Measurements from ENCODE around the gene AOPEP. TPM values are rescaled to one million over a fixed set of nuclear protein-coding genes. Genes with fewer than 3 reads are reported as not detected.

AOPEP gene
- total and polyA plus RNA-seq, 8 donors: 73.9 to 407 (median 101) TPM

- no peak overlapping the region for H3K27ac ChIP-seq
- H3K36me3 ChIP-seq: no peaks in the 10 kb centered on the region
- no peaks in the 10 kb centered on the region for H3K27me3 ChIP-seq
- no peak overlapping the region for H3K4me3 ChIP-seq
- no peaks in the 10 kb centered on the region for H3K9me3 ChIP-seq
- WGBS, 5 donors: 85 to 91% (median 87%) methylated on average over 6 to 9 of the region's 9 CpGs
- no peak for TF ChIP-seq POLR2AphosphoS5 (IDR thresholded peaks at IDR 0.05)
- TF ChIP-seq EP300 (IDR thresholded peaks at IDR 0.05): no peak
- no peak for TF ChIP-seq POLR2A (IDR thresholded peaks at IDR 0.05)
- TF ChIP-seq, protein P1, sequence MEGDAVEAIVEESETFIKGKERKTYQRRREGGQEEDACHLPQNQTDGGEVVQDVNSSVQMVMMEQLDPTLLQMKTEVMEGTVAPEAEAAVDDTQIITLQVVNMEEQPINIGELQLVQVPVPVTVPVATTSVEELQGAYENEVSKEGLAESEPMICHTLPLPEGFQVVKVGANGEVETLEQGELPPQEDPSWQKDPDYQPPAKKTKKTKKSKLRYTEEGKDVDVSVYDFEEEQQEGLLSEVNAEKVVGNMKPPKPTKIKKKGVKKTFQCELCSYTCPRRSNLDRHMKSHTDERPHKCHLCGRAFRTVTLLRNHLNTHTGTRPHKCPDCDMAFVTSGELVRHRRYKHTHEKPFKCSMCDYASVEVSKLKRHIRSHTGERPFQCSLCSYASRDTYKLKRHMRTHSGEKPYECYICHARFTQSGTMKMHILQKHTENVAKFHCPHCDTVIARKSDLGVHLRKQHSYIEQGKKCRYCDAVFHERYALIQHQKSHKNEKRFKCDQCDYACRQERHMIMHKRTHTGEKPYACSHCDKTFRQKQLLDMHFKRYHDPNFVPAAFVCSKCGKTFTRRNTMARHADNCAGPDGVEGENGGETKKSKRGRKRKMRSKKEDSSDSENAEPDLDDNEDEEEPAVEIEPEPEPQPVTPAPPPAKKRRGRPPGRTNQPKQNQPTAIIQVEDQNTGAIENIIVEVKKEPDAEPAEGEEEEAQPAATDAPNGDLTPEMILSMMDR (IDR thresholded peaks at IDR 0.05): no peak
- intact Hi-C loops (cut with DNase I; ENCODE audit: low total_unique reads): no loop called here
- DNase-seq: no peak
- H3K4me1 ChIP-seq: peaks cover 0 to 19% (median 11%) of the 10 kb centered on the region in 4 donors
Measured at GRCh38 chr9:94690344-94690743, 36.2 kb upstream of the AOPEP start.

DNA sequence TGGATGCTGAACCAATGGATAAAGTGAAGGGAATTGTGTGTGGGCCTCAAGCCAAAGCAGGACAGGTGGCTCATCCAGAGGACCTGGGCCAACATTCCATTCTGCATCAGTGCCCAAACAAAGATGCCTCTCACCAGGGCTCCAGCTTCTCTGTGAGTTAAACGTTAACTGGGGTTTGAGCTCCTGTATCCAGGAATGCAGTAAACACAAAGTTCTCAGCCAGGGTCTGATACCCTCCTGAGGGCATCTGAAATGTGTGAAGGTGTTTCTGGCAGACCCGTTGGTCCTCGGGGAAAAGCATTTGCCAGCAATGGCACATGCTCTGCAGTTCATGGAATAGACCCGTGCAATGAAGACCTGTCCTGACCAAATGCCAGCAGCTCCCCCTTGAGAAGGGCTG lies 33.9 kb upstream of the AOPEP start:
- no peak overlapping the region for H3K4me3 ChIP-seq
- H3K27ac ChIP-seq: no peak overlapping the region
- intact Hi-C loops (cut with DNase I; ENCODE audit: low total_unique reads): no loop called here
- TF ChIP-seq EP300 (IDR thresholded peaks at IDR 0.05) (no peak), POLR2AphosphoS5 (IDR thresholded peaks at IDR 0.05) (no peak), POLR2A (IDR thresholded peaks at IDR 0.05) (no peak)
- TF ChIP-seq, protein P1 (IDR thresholded peaks at IDR 0.05): no peak
- H3K27me3 ChIP-seq: no peaks in the 10 kb centered on the region
- no peaks in the 10 kb centered on the region for H3K36me3 ChIP-seq
- peaks cover 0 to 19% (median 11%) of the 10 kb centered on the region in 4 donors for H3K4me1 ChIP-seq
- no peaks in the 10 kb centered on the region for H3K9me3 ChIP-seq
- WGBS, 5 donors: 31 to 61% (median 39%) methylated on average over 4 of the region's 4 CpGs
- DNase-seq: peak in 1 of 2 donors; percentile 36

DNA sequence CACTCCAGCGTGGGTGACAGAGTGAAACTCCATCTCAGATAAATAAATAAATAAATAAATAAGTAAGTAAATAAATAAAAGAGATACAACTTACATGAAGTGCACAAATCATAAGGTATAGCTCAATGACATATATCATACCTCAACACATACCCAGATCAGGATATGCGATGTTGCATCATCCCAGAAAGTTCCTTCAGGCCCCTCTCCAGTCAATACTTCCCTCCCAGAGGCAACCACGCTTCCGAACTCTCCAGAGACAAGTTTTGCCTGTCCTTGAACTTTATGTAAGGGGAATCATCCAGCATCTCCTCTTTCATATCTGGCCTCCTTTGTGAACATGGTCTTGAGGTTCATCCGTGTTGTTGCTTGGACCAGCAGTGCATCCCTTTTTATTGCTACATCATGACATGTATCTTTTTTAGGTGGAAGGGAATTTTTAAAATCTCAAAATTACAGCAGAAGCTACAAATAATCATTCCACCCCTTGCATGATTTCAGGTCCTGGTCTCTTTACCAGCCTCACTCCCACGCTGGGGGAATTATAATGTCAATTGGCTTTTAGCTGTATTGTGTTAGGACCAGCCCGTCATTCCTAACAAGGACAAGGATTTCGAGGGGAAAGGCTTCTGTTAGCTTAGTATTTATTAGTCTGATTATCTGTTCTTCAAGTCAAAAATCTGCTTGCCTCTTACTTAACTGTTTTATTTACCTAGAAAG lies 32.9 kb upstream of the AOPEP start:
- intact Hi-C loops (cut with DNase I; ENCODE audit: low total_unique reads): no loop called here
- peak overlapping the region in 3 of 5 donors; percentile 24 to 67 (median 53) for H3K27ac ChIP-seq
- no peak for TF ChIP-seq POLR2AphosphoS5 (IDR thresholded peaks at IDR 0.05)
- TF ChIP-seq EP300 (IDR thresholded peaks at IDR 0.05): no peak
- TF ChIP-seq, protein P1 (IDR thresholded peaks at IDR 0.05): no peak
- TF ChIP-seq POLR2A (IDR thresholded peaks at IDR 0.05): no peak
- no peak for DNase-seq
- no peaks in the 10 kb centered on the region for H3K27me3 ChIP-seq
- H3K4me3 ChIP-seq: no peak overlapping the region
- H3K36me3 ChIP-seq: no peaks in the 10 kb centered on the region
- H3K9me3 ChIP-seq: no peaks in the 10 kb centered on the region
- 35 to 59% (median 52%) methylated on average over 8 of the region's 8 CpGs for WGBS, 5 donors
- H3K4me1 ChIP-seq: peaks cover 0 to 19% (median 11%) of the 10 kb centered on the region in 4 donors

DNA sequence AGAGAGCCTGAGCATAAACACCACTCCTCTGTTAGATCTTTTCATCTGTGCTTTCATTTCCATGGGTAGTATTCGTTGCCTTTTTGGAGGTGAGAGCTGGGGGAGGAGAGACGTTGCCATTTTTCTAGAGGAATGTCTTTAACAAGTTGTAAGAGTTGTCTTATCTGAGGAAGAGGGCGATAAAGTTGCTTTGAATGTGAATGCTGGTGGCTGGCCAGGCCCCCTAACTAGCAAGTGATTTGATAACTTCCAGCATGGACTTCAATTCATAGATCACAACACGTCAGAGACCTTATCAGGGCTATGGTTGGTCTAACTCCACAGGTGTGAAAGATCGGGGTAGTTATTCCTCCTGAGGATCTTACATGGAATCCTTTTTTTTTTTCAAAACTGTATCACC lies 30.0 kb upstream of the AOPEP start:
- TF ChIP-seq POLR2AphosphoS5 (IDR thresholded peaks at IDR 0.05) (no peak), POLR2A (IDR thresholded peaks at IDR 0.05) (no peak), EP300 (IDR thresholded peaks at IDR 0.05) (no peak)
- TF ChIP-seq, protein P1 (IDR thresholded peaks at IDR 0.05): no peak
- Histone ChIP-seq H3K9me3 (no peaks in the 10 kb centered on the region), H3K27ac (no peak overlapping the region), H3K36me3 (no peaks in the 10 kb centered on the region), H3K27me3 (no peaks in the 10 kb centered on the region), H3K4me1 (peaks cover 0 to 19% (median 11%) of the 10 kb centered on the region in 4 donors), H3K4me3 (no peak overlapping the region)
- 25 to 65% (median 46%) methylated on average over 5 of the region's 5 CpGs for WGBS, 5 donors
- no peak for DNase-seq
- intact Hi-C loops (cut with DNase I; ENCODE audit: low total_unique reads): no loop called here
